OCI-LY7 (cell line): ENCODE measurements around the gene MVB12B.

Experiments
- EZH2phosphoT487 ChIP-seq: fragments of 200-600 bp; sonication (generic); IDR thresholded peaks from 2 replicates; pipeline ENCODE4 v1.6.1; 2018; ENCODE audit warnings: low read depth, borderline replicate concordance, mild to moderate bottlenecking, mixed run types, antibody characterized with exemption, low read length, moderate library complexity, mixed read lengths
- TF ChIP-seq, protein P1 (sequence below): fragments of 200-600 bp; sonication (generic); conservative IDR thresholded peaks from 2 replicates; pipeline ENCODE4 v1.5.1; 2014; ENCODE audit warnings: mild to moderate bottlenecking, antibody characterized with exemption, low read length, moderate library complexity, mixed read lengths

DNA sequence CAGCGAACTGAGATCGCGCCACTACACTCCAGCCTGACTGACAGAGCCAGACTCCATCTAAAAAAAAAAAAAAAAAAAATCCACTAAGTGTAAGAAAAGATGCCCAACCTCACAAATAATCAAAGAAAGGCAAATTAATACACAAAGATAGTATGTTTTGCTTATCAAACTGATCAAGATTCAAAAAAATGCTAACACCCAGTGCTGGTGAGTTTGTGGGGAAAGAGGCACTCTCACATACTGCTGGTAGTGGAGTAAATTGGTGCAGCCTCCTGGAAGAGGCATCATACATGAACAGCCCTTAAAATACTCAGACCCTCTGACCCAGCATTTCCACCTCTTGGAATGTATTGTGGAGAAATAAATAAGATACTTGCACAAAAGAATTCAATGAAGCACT, 216.9 kb downstream of the MVB12B start:
- TF ChIP-seq, protein P1, sequence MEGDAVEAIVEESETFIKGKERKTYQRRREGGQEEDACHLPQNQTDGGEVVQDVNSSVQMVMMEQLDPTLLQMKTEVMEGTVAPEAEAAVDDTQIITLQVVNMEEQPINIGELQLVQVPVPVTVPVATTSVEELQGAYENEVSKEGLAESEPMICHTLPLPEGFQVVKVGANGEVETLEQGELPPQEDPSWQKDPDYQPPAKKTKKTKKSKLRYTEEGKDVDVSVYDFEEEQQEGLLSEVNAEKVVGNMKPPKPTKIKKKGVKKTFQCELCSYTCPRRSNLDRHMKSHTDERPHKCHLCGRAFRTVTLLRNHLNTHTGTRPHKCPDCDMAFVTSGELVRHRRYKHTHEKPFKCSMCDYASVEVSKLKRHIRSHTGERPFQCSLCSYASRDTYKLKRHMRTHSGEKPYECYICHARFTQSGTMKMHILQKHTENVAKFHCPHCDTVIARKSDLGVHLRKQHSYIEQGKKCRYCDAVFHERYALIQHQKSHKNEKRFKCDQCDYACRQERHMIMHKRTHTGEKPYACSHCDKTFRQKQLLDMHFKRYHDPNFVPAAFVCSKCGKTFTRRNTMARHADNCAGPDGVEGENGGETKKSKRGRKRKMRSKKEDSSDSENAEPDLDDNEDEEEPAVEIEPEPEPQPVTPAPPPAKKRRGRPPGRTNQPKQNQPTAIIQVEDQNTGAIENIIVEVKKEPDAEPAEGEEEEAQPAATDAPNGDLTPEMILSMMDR: no peak
- TF ChIP-seq EZH2phosphoT487: no peak
